HPDE6-E6E7 (cell line): ENCODE data around the gene FRMD4A.

Experiments used
- DNase-seq: peaks from one replicate; pipeline ENCODE4 v3.0.0; 2011; ENCODE audit warnings: missing footprints; ENCODE audit errors: extremely low spot score

FRMD4A gene

DNA sequence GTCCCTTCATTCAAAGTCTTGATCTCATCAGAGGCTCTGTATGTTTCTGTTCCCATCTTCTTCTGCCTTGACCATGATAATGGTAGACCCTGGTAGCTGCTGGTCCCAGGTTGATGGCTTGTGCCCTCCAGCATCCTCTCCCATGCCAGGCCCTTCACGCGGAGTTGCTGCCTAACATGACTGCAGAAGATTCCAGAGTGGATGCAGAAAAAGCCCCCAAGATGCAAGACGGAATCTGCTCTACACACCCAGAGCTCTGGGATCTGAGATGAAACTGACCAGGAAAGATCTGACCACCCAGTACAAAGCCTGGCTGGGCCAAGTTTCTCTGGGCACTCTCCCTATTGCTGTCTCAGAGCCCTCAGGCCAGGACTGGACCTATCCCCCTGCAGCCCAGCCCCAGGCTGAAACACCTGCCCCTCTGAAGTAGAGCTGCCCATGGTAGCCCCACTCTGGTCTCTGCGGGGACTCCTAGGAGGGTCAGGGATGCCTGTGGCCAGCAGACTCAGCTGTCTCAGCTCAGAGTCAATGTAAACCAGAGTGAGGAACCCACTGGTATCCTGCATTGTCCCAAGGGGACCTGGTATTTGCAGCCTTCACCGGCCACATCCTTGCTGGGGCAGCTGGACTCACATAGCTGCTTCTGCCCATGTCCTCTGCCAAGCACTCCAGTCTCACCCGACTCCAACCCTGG lies 9.5 kb upstream of the FRMD4A start:
- DNase-seq, result no peak

DNA sequence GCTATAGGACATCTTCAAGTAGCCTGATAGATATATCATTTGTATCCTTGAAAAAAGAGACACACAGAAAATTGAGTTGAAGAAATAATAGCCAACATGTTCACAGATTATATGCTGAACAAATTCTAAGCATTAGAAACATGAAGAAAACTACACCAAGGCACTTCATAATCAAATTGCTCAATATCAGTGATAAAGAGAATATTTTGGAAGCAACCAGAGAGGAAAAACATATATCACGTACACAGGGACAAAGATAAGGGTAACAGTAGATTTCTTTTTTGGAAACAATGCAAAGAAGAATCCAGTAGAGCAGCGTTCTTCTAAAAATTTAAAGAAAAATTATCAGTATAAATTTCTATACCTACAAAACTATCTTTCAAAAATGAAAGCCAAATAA lies 6.0 kb upstream of the FRMD4A start:
- DNase-seq, result no peak

DNA sequence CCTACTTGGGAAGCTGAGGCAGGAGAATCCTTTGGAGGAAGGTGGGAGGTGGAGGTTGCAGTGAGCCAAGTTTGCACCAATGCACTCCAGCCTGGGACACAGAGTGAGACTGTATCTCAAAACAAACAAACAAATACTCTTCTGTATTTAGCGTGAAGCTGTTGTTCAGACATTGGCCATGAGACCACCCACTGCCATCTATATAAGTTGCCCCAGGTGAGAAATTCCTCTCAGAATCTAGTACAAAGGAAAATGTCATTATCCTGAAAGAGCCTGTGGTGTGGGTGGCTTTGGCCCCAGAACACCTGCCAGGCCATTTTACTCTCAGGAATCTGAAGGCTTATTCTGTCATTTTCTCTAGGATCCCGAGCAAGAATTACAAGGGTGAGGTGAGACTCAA lies 4.0 kb upstream of the FRMD4A start:
- no peak for DNase-seq

DNA sequence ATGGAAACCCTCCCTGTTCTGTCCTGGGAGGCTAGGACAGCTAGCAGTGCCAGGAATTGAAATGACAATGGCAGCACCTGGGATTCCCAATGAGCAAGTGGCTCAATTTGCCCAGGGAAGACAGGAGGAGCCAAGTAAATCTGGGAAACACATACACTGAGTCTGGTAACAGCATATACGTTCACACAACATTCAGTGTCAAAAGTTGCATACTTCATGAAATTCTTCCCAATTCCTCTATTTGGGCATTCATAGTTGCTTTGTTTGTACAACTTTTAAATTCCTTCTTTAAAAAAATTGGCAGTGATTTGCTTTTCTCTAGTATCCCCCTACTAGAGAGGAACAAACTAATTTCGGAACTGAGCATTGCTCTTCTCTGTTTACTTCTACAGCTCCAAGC lies 2.9 kb upstream of the FRMD4A start:
- DNase-seq, result no peak

DNA sequence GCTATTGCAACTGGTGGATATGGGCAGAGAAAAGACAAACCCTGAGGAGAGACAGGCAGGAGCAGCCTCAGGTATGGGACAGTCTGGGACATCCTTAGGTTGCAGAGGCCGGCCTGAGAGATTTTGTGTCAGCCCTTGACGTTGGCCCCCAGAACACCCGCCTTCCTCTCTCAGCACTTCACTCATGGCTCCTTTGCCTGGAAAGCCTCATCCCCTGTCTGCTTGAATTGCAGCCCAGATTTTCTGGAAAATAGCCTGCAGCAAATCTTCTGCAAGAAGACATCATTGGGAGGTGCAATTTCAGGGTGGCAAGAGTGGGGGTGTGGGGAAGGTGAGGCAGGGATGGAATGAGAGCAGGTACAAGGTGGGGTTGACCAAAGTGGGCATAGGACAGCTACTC lies 2.2 kb upstream of the FRMD4A start:
- no peak for DNase-seq

- DNase-seq, result no peak
Observed at GRCh38 chr10:14329746-14330173, 964 bp downstream of the FRMD4A start.

DNA sequence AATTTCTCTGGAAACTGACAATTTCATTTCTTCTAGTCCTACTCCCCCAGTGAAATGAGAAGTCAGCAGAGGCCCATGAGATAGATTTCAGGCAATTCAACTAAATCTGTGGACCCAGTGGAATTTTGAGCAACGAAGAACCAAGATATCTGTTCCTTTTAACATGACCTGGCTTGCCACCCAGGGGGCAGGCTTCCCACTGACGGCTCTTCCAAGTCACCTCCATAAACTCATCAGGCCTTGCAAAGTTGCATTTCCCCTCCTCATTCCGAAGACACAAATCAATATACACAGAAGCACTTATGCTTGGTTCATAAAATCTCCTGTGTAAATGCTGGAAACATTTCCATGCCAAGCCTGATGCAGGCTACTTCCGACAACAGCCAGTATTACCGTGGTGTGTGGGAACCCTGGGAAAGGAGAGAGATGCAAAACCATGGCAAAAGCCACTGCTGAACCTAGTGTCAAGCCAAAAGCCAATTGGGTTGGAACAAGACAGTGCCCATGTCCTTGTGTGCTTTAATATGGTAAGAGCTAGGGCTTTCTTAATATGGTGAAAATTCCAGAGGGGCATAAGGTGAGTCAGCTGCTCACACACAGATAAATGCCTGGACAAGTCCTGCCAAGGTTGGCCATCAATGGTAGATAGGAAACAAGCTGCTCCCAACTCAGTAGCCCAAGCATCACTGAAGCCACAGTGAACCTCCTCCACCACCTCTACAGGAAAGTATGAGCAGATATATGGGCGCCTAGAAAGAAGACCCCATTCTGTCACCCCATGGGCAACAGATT lies 1.6 kb downstream of the FRMD4A start:
- no peak for DNase-seq

- DNase-seq, result no peak
Observed at GRCh38 chr10:14327527-14327926, 3.2 kb downstream of the FRMD4A start.

- DNase-seq, result no peak
Observed at GRCh38 chr10:14326581-14326980, 4.1 kb downstream of the FRMD4A start.

DNA sequence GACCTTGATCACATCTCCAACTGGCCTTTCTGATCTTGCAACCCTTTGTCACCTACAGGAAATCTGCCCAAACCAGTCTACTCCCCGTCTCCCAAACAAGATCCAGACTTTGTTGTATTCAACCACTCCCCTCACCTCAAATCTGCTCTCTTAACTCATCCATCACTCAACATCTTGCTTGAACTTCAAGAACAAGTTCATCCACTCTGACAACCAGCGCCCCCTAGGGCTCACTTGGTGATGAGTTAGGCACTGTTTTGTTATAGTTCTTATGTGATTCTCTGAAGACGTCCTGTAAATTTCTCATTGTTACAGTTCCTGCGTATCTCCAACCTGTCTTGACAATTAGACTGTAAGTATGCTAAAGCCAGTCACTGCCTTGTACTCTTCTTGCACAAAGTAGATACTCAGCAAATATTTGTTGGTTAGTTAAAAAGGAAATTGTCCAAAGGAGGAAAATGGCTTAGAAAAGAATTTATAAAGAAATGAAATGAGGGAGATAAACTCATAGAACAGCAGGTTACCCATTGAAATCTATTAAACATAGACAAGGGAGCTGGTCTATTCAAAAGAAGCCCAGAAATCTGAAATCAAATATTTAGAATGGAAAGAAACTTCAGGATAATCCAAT lies 5.3 kb downstream of the FRMD4A start:
- no peak for DNase-seq

DNA sequence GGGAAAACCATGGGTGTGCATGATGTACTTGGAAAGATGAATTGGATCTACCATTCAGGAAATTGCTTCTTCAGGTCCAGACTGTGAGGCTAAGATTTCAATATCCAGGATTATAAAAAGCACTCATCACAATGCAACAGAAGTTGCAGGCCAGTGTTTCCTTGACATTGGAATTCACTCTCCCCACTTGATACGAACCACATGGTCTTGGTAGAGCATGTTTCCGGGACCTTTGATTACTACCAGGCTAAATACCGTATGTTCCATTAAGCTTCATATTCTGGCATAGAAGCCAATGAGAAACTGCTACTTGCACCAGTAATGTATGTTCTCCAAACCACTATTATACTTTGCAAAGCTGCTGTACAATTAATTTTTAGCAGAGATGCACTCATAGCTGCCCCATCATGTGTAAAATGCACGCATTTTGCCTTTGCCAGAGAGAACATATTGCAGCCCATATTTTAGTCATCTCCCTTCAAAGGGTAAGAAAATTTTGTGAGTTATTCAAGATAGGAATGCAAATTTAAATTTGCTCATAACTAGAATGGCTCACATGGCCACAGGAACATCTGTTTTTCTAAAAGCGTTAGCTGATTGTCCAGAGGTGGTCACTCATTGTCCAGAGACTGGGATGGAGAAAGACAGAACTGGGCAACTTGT lies 8.1 kb downstream of the FRMD4A start:
- no peak for DNase-seq

DNA sequence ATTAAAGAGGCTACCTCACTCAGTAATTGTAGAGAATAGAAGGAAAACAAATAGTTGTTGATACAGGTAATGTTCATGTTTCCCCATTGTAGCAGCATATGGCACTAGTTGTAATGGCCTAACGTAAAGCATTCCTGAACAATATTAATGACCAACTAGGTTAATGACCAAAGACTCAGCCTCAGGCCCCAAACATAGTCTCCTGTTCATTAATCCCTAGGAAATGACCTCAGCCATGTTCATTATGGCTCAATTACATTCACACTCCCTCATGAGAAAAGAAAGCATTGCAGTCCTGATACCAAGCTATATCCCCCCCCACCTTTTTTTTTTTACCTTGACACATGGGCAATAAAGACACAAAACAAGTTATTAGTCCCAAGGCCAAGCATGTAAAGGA lies 12.7 kb downstream of the FRMD4A start:
- no peak for DNase-seq

GRCh38 chr10:14312014-14312413 lies 18.7 kb downstream of the FRMD4A start:
- no peak for DNase-seq

- no peak for DNase-seq
Observed at GRCh38 chr10:14311206-14311957, 19.3 kb downstream of the FRMD4A start.

DNA sequence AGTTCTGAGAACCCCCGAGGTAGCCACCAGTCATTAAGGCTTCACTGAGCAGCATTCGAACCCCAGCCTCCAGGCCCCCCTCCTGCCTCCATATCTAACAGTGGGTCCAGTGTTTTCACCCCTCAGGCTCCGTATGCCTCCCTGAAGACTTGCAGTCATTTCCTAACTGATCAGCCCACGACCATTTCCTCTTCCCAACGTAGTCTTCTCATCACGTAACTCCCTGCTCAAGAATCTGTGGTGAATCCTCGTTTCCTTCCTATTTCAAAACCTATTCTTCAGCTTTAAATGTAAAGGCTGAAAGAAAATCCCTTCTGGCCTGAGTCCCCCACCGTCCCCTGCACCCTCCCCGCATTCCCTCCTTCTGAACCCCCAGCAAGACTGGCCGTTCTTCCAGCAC lies 21.1 kb downstream of the FRMD4A start:
- no peak for DNase-seq

- DNase-seq, result no peak
Observed at GRCh38 chr10:14306190-14306589, 24.5 kb downstream of the FRMD4A start.

- DNase-seq, result no peak
Observed at GRCh38 chr10:14304046-14304445, 26.7 kb downstream of the FRMD4A start.

GRCh38 chr10:14302035-14302434 lies 28.7 kb downstream of the FRMD4A start:
- no peak for DNase-seq

GRCh38 chr10:14299556-14299955 lies 31.2 kb downstream of the FRMD4A start:
- DNase-seq, result no peak

- no peak for DNase-seq
Observed at GRCh38 chr10:14296065-14296709, 34.5 kb downstream of the FRMD4A start.
